GM21737 (cell line): ENCODE results near the gene PPFIA2.
"Not testable (repeated sequence)": the region's sequence is repeated elsewhere in the genome, so short reads cannot be mapped to it uniquely, and the experiment has no call there.

Experiments
- ATAC-seq: cut with Tn5 transposase; IDR thresholded peaks from one replicate; pipeline ENCODE4 v1.9.1; 2021; ENCODE audit warnings: mild to moderate bottlenecking, moderate library complexity; ENCODE audit not compliant: unreplicated experiment

Gene PPFIA2

DNA sequence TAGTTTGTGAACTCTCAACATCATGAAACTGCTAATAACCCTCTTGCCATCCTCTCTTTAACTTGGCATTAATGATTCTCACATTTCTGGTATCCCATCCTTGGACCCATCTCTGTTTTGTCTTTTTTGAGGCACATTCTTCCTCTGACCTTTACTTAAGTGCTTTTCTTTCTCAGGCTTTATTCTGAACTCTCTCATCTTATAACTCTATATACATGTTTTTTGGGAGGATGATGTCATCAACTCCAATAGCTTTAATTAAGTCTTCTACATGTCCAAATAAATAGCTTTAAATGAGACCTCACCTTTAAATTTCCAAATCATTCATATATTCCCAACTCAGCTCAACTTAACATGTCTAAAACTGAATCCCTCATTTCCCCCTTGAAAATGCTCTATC is 88.4 kb downstream of the PPFIA2 start:
- no peak for ATAC-seq

DNA sequence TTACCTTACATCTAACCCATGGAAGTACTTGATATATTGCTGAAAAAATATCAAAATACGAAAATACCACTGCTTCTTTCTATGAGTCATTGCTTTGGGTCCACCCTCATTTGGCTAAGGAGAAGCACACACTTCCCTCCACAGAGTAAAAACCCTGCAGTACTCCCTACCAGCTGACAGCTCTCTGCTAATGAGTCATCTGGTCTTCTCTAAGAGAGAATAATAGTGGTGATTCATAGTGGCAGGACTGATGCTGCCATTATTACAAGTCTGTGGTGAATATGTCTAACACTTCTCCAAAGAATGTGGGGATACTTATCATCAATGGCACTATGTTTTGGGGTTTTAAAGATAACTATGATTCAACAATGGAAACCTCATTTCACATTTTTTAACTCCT is 90.7 kb downstream of the PPFIA2 start:
- ATAC-seq = no peak

DNA sequence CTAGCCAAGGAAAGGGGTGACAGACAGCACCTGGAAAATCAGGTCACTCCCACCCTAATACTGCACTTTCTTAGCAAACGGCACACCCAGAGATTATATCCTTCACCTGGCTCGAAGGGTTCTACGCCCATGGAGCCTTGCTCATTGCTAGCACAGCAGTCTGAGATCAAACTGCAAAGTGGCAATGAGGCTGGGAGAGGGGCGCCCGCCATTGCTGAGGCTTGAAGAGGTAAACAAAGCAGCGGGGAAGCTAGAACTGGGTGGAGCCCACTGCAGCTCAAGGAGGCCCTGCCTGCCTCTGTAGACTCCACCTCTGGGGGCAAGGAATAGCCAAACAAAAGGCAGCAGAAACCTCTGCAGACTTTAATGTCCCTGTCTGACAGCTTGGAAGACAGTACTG is 99.8 kb downstream of the PPFIA2 start:
- not testable (repeated sequence) for ATAC-seq

DNA sequence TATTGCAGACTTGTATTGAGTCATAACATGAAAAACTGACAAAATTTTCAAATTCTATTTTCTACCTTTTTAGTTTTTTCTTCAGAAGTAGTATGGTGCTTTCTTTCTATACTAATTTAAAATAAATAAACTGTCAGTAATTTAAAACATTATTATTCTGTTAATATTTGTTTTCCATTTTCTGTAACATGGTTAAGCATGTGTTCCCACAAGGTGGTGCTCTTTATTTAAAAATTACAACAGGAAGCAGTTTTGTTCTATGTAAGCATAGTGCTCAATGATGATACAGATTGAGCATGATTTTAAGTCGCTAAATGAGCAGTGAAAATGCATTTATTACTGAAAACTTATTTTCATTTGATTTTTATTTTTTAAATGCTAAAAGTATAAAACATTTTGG is 114.6 kb downstream of the PPFIA2 start:
- ATAC-seq = no peak

DNA sequence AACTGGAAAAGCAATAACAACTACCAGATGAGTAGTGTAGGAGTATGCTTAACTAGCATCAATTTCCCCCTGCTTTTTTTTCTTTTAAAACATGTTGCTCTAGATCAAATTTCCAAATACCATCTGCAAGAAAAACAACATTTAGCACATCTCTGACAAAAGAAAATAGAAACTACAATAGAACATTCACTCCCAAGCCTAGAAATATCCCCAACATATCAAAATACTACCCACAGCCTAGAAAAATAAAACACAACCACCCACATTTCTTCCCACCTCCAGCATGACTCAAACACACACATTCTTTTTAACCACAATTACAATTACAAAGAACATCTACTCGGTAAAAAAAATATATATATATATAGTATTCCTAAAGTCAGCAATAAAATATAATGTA is 120.0 kb downstream of the PPFIA2 start:
- no peak for ATAC-seq

DNA sequence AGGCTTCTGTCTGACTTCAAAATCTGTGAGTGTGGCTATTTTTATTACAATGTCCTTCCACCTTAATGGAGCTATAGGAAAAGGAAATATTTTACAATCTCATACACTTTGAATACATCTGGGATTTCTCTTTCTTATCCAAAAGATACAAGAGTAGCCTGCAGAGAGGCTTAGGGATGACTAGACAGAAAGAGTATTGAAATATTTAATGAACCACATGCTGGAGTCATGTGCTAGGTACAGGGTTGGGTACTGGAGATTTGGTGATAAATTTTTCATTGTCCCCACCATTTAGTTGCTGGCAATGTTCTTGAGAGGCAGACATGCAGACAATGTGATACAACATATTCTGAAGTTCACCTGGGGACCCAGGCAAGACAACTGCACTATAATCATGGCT is 126.0 kb downstream of the PPFIA2 start:
- no peak for ATAC-seq

DNA sequence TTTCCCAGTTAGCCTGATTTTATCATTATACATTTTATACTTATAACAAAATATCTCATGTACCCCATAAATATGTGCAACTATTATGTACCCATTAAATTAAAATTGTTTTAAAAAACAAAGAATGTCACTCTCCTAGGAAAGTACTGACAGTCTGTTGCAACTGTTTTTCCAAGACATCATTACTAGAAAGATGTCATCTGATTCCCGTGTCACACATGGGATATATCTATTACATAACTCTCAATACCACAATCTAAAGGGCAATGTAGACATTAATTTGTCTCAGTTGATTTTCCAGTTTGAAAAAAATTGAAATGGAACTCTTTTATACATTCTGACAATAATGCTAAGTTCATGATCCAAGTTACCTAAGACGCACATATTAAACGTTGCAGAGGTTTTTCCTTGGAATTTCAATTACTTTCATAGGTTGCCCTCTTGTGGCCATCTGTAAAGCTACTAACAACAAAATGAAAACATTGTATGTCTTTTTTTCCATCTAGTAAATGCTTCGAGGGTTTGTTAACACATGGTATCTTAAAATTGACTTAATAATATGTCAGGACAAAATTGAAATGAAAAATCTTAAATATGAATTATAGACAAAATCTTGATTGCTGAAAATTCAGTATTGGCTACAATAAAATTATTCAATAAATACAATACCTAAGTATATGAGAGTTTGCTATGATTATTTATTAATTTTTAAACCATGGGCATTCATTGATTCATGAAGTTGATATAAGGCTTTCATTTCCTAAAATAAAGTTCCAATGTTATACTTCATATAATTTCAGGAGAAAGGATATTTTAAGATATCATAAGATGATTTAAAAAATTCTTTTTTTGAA is 131.6 kb downstream of the PPFIA2 start:
- no peak for ATAC-seq

DNA sequence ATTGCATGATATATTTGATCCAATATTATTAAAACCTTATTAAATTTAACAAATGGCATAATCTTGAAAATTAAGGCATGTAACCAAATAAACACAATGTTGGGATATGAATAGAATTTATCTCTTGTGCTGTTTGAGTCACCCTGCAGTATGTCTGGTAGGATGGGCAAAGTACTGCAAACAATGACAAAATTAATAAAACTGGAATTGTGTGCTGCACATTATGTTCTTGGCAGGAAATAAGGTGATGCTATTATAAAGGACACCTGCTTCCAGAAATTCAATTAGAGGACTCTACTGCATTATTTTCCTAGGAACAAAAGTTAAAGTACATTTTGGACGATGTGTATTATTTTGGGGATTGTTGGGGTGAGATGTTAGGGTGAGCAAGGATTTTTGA is 132.7 kb downstream of the PPFIA2 start:
- no peak for ATAC-seq

DNA sequence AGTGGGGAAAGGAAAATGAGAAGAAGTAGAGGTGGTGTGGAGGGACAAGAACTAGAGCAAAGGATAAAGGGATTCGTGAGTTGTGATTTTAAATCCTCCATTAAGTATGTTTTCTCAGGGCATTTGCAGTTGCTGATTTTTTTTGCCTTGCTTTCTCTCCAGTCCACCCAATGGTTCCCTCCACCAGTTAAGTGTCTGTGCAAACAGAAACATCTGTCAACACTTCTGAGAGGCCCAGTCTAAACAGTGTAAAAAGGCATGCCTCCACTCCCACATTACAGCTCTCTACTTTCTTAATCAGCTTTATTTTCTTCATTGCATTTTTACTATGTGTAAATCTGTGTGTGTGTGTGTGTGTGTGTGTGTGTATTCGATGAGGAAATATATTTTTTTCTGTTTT is 141.2 kb downstream of the PPFIA2 start:
- ATAC-seq = no peak

DNA sequence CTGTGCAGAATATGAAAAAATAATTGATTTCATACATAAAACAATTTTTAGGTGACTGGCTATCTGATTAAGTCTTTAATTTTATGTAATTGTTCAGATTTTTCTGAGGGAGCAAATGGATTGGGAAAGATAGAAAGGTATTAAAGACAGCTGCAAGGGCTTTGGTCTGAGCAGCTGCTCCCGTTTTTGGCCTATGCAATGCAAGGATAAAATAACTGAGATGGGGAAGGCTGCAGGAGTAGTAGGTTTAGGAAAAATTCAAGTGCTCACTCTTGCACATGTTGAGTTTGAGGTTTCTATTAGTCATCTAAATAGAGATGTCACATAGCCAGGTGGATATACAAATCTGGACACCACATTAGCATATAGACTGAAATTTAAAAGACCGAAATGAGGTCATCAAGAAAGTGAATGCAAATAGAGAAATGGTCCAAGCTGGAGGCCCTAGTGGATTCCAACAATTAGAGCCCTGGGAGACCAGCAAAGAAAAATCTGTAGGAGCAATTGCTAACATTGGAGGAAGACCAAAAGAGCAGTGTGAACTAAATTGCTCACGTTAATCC is 144.0 kb downstream of the PPFIA2 start:
- no peak for ATAC-seq

DNA sequence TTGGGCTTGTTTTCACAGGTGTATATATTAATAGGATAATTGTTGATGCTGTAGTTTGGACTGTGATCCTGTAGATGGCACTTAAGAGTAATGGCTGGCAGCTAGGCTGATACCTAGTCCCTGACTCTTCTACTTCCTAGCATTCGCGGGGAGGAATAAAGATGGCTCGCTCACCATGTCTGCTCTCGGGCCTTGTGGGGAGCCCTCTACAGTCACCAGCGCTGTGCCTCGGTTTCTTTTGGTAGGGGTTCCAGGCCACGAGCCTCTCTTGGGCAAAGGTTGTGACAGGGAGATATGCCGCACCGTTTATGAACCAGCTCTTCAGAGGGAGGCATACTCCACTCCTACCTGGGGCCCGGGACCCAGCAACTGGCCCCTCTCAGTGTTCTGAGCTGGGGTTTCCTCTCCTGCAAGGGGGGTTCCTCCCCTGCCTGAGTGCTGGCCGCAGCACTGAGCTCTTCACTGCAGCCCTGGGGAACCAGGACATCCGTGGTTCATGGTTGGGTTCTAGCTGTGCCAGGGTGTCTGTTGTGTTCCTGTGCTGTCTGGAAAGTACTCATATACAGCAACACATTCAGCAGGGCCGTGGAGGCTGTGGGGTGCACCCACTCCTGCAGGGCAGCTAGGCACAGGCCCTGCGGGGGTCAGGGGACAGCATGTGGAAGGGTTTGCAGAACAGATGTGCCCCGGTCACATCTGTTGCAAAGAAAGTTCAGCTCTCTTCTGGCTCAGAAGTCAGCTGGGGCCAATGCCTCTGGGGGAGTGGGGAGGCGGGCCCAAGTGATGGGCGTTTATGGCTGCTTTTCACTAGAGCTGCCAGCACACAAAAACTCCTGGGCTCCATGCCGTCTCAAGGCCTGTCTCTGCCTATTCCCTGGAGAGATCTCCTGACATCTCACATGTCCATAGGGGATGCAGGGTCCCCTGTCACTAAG is 147.9 kb downstream of the PPFIA2 start:
- ATAC-seq = no peak

DNA sequence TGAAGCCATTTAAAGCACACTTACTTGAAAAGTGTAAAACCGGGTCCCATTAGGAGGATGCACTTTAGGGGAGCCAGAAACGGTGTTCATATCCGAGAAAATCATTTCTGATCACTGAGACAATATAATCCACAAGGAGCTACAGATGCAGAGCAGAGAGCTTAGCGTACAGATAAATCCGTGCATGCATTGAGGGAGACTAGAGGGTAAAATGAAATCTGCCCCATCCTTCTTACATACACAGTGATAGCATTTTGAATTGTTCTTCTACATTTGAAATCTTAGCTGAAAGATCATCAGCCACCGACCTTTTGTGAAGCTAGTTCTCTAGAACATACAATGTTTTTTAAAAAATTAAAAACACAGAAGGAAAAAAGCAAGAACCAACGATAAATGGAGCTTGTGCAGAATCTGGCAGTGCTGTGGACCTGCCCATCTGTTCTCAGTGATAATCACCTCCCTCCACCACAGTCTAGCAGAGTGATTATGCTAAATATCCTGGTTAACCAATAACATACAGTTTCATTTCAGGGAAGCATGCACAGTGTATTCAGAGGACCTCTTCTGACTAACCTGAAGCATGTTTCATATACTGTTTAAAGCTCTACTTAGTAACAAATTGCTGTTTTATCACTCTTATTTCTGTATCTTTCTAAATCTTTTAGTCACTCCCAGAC is 161.1 kb downstream of the PPFIA2 start:
- peak; percentile 67 for ATAC-seq

DNA sequence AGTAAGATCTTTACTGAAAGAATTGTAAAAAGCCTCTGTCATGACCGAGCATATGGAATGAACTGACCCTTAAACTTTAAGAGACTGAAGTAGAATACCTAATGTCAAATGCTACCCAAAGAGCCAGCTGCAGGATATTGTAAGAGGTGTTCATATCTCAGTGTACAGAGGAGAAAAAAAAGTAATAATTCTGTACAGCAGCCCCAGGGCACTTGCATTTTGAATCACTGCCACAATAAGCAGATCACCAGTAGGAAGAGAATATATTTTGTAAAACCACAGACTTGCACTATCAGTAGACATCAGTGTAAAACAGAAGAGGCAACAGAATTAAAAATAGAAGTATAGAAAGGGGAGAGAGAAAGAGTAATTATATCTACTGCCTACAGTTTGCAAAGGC is 162.6 kb downstream of the PPFIA2 start:
- ATAC-seq = no peak

DNA sequence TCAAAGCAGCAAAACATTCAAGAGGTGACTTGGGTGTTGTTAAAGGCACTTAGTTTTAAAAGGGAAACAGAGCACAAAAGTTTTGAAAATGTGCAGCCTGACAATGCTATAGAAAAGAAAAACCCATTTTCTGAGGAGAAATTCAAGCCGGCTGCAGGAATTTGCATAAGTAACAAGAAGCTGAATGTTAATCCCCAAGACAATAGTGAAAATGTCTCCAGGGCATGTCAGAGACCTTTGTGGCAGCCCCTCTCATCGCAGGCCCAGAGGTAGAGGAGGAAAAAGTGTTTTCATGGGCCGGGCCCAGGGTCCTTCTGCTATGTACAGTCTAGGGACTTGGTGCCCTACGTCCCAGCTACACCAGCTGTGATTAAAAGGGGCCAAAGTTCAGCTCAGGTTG is 167.9 kb downstream of the PPFIA2 start:
- ATAC-seq = no peak

DNA sequence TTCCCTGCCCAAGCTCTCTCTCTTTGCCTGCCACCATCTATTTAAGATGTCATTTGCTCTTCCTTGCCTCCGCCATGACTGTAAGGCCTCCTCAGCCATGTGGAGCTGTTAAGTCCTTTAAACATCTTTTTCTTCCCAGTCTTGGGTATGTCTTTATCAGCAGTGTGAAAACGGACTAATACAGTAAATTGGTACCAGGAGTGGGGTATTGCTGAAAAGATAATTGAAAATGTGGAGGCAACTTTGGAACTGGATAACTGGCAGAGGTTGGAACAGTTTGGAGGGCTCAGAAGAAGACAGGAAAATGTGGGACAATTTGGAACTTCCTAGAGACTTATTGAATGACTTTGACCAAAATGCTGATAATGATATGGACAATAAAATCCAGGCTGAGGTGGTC is 168.4 kb downstream of the PPFIA2 start:
- ATAC-seq = not testable (repeated sequence)

DNA sequence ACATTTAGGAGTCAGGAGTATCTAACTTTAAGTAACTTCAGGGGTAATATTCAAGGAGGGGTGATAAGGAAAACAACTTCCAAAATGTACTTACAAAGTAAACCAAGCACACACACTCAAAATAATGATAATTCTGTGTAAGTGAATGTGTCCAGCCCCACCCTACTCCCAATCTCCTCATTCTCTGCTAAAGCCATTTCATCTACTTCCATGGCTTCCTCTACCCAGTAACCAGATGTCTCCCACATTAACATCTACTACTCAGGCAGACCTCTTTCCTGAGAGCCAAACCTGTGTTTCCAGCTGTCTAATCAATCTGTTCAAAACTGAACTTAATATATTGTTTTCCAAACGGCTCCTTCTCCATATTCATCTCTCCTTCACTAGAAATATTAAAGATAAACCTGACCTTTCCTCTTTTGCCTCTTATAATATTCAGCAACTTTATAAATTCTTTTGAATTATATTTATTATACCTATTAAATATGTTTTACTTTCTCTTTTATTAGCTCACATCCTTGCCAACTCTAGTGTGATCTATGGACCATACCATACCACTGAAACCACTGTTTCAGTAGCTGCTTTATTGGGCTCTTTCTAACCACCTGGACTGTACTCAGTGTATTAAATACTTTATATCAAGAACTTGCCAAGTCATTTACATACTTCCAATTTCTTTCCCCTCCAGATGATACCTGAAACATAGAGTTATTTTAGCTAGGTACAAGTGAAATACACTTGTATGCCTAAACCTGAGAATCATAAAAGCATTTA is 170.7 kb downstream of the PPFIA2 start:
- no peak for ATAC-seq

DNA sequence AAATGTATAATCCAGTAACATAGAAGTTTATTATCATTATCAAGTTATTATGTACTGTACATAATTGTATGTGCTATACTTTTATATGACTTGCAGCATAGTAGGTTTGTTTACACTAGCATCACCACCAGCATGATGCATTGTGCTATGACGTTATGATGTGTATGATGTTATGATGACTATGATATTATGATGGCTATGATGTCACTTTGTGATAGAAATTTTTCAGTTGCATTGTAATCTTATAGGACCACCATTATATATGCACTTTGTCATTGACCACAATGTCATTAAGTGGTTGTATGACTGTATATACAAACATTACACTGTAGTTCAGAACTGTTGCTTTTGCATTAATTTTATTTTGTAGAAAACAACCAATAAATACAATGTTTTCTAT is 173.4 kb downstream of the PPFIA2 start:
- ATAC-seq = no peak

DNA sequence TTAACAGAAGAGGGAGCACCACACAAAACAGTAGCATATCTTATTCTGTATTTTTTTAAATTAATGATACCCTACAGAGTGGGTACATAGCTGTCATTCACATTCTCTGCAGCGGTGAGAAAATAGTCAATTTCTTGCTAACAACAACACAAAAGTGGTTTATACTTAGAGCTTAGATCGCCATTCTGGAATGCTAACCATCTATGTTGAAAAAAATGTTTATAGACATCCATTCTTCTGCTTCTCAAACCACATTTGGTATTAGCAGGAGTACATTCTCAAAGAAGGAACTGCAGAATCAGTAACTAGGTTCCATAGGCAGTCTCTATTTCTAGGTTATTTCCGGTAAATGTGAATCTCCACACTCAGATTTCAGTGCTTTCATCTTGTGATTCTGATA is 185.9 kb downstream of the PPFIA2 start:
- no peak for ATAC-seq

DNA sequence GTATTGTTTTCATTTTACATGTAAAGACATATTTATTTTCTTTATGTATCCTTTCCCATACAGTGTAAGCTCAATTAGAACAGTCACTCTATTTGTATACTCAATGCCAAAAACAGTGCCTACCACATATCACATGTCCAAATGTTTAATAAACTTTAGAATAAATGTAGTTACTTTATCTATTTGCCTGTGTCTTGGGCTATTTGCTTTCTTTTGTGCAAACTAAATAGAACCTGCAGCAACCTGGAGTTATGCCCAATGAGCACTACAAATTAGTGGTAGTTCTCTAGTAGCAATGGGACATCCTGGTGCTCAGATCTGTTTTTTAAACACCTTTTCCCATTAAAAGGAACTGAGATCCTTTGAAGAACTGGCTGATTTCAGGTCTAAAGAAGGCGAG is 186.7 kb downstream of the PPFIA2 start:
- ATAC-seq = no peak

DNA sequence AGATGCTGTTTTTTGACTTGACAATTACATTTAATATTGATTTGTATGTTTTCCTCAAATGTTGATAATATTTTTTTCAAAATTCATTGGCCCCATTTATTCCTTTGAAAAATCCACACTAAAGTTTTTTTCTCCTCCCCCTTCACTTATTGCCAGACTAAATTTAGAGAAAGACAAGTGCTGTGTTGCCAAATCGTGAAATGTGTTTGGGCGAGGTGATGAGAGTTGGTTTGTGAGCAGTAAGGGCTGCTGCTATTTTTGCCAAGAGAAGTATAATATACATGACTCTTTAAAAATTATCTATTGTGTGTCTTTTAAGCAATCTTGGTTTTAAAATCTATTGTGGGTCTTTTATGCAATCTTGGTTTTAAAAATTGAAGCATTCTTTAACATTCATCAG is 188.9 kb downstream of the PPFIA2 start:
- ATAC-seq = no peak
